H9 (cell line): ENCODE data around the gene NBEAL2. TPM values are rescaled to one million over a fixed set of nuclear protein-coding genes. Genes with fewer than 3 reads are reported as not detected.
"Not testable (repeated sequence)": the region's sequence is repeated elsewhere in the genome, so short reads cannot be mapped to it uniquely, and the experiment has no call there.

Experiments
- DNase-seq: peaks from one replicate; pipeline ENCODE4 v3.0.0-alpha.2; 2017
- H2AFZ ChIP-seq: one replicate; pipeline ENCODE4 v1.6.1; 2013; ENCODE audit warnings: mild to moderate bottlenecking, low read length, control low read depth, moderate library complexity
- H2AK5ac ChIP-seq: 2 replicates; pipeline ENCODE4 v1.6.1; 2013; ENCODE audit warnings: low read length, control low read depth, mixed read lengths; ENCODE audit not compliant: insufficient read length
- H2BK120ac ChIP-seq: one replicate; pipeline ENCODE4 v1.6.1; 2013; ENCODE audit warnings: low read depth, mild to moderate bottlenecking, low read length, control low read depth, inconsistent platforms; ENCODE audit not compliant: poor library complexity, severe bottlenecking
- H2BK12ac ChIP-seq: 2 replicates; pipeline ENCODE4 v1.6.1; 2013; ENCODE audit warnings: low read length, control low read depth, mixed read lengths, low read depth; ENCODE audit not compliant: insufficient read length
- H2BK15ac ChIP-seq: 2 replicates; pipeline ENCODE4 v1.6.1; 2013; ENCODE audit warnings: low read depth, low read length, control low read depth
- H2BK20ac ChIP-seq: one replicate; pipeline ENCODE4 v1.6.1; 2013; ENCODE audit warnings: low read depth, mild to moderate bottlenecking, low read length, control low read depth, inconsistent platforms; ENCODE audit not compliant: poor library complexity, severe bottlenecking
- H2BK5ac ChIP-seq: 2 replicates; pipeline ENCODE4 v1.6.1; 2013; ENCODE audit warnings: low read length, control low read depth, mixed read lengths; ENCODE audit not compliant: insufficient read length
- H3K14ac ChIP-seq: 2 replicates; pipeline ENCODE4 v1.6.1; 2013; ENCODE audit warnings: low read length, control low read depth; ENCODE audit not compliant: insufficient read depth
- H3K18ac ChIP-seq: 2 replicates; pipeline ENCODE4 v1.6.1; 2013; ENCODE audit warnings: low read depth, mild to moderate bottlenecking, mixed read lengths, low read length, control low read depth; ENCODE audit not compliant: insufficient read length
- H3K23ac ChIP-seq: 2 replicates; pipeline ENCODE4 v1.6.1; 2013; ENCODE audit warnings: low read length, control low read depth, mixed read lengths, low read depth; ENCODE audit not compliant: insufficient read length
- H3K23me2 ChIP-seq: 2 replicates; pipeline ENCODE4 v1.6.1; 2013; ENCODE audit warnings: low read depth, mild to moderate bottlenecking, mixed read lengths, low read length, control low read depth; ENCODE audit not compliant: insufficient read length, poor library complexity, severe bottlenecking
- H3K27ac ChIP-seq: 2 replicates; pipeline ENCODE4 v1.5.1; 2013; ENCODE audit warnings: low read length, control low read depth, mixed read lengths, low read depth; ENCODE audit not compliant: insufficient read length
- H3K27me3 ChIP-seq: 2 replicates; pipeline ENCODE4 v1.6.1; 2013; ENCODE audit warnings: low read length, control low read depth, inconsistent platforms; ENCODE audit not compliant: insufficient read depth
- H3K4ac ChIP-seq: 2 replicates; pipeline ENCODE4 v1.6.1; 2013; ENCODE audit warnings: low read depth, mild to moderate bottlenecking, control low read depth, inconsistent platforms, low read length, moderate library complexity
- H3K4me1 ChIP-seq: 2 replicates; pipeline ENCODE4 v1.6.1; 2013; ENCODE audit warnings: low read length, control low read depth, inconsistent platforms; ENCODE audit not compliant: insufficient read depth
- H3K4me2 ChIP-seq: 2 replicates; pipeline ENCODE4 v1.6.1; 2013; ENCODE audit warnings: low read length, control low read depth, mixed read lengths; ENCODE audit not compliant: insufficient read length, insufficient read depth
- H3K56ac ChIP-seq: 2 replicates; pipeline ENCODE4 v1.6.1; 2013; ENCODE audit warnings: low read depth, mild to moderate bottlenecking, mixed read lengths, low read length, control low read depth; ENCODE audit not compliant: insufficient read length
- H3K79me1 ChIP-seq: 2 replicates; pipeline ENCODE4 v1.6.1; 2013; ENCODE audit warnings: low read depth, mild to moderate bottlenecking, moderate library complexity, low read length, control low read depth, inconsistent platforms; ENCODE audit not compliant: insufficient read depth, poor library complexity, severe bottlenecking
- H3K79me2 ChIP-seq: 2 replicates; pipeline ENCODE4 v1.6.1; 2013; ENCODE audit warnings: low read length, control low read depth, inconsistent platforms; ENCODE audit not compliant: insufficient read depth
- H3K9ac ChIP-seq: 2 replicates; pipeline ENCODE4 v1.6.1; 2013; ENCODE audit warnings: low read length, control low read depth, mixed read lengths; ENCODE audit not compliant: insufficient read length; ENCODE audit errors: extremely low read depth
- H3K9me3 ChIP-seq: one replicate; pipeline ENCODE4 v1.6.1; 2013; ENCODE audit warnings: low read depth, low read length, inconsistent platforms; ENCODE audit not compliant: control insufficient read depth
- H3T11ph ChIP-seq: one replicate; pipeline ENCODE4 v1.6.1; 2013; ENCODE audit warnings: mild to moderate bottlenecking, low read length, control low read depth, inconsistent platforms
- H4K20me1 ChIP-seq: one replicate; pipeline ENCODE4 v1.6.1; 2013; ENCODE audit not compliant: control insufficient read depth, insufficient read length, insufficient read depth
- H4K5ac ChIP-seq: 2 replicates; pipeline ENCODE4 v1.6.1; 2013; ENCODE audit warnings: low read depth, mild to moderate bottlenecking, mixed read lengths, low read length, control low read depth; ENCODE audit not compliant: insufficient read length
- H4K8ac ChIP-seq: replicated peaks from 2 replicates; pipeline ENCODE4 v1.6.1; 2013; ENCODE audit warnings: low read length, control low read depth, mixed read lengths, low read depth; ENCODE audit not compliant: insufficient read length
- H4K91ac ChIP-seq: 2 replicates; pipeline ENCODE4 v1.6.1; 2013; ENCODE audit warnings: low read depth, mild to moderate bottlenecking, moderate library complexity, mixed read lengths, low read length, control low read depth; ENCODE audit not compliant: insufficient read length
- H3K27ac Mint-ChIP-seq, 3 experiments: 2 replicates in 2 of 3; 3 replicates in 1 of 3; pipeline ENCODE4 v1.8.0; 2020 to 2021; ENCODE audit warnings: mixed read lengths in 3 of 3, mild to moderate bottlenecking in 1 of 3, moderate library complexity in 1 of 3
- H3K27me3 Mint-ChIP-seq: 2 replicates; pipeline ENCODE4 v1.8.0; 2021; ENCODE audit warnings: low read depth, mild to moderate bottlenecking, moderate library complexity, mixed read lengths
- H3K36me3 Mint-ChIP-seq, 3 experiments: 2 replicates in 2 of 3; 3 replicates in 1 of 3; pipeline ENCODE4 v1.8.0; 2020 to 2021; ENCODE audit warnings: low read depth in 3 of 3, mixed read lengths in 3 of 3; ENCODE audit not compliant: insufficient read depth in 1 of 3
- H3K4me1 Mint-ChIP-seq, 2 experiments: 2 replicates each; pipeline ENCODE4 v1.8.0; 2020; ENCODE audit warnings: mixed read lengths in 2 of 2
- H3K4me3 Mint-ChIP-seq, 2 experiments: 2 replicates in 1 of 2; 3 replicates in 1 of 2; pipeline ENCODE4 v1.8.0; 2020 to 2021; ENCODE audit warnings: mild to moderate bottlenecking in 2 of 2, mixed read lengths in 2 of 2, moderate library complexity in 1 of 2
- H3K9me3 Mint-ChIP-seq, 2 experiments: 2 replicates in 1 of 2; 3 replicates in 1 of 2; pipeline ENCODE4 v1.8.0; 2020; ENCODE audit warnings: mild to moderate bottlenecking in 2 of 2, mixed read lengths in 2 of 2, moderate library complexity in 1 of 2
- CTCF ChIP-seq: fragments of 200-600 bp; sonication (generic); conservative IDR thresholded peaks from 3 replicates; pipeline ENCODE4 v1.8.0; 2021; ENCODE audit warnings: antibody characterized with exemption, mild to moderate bottlenecking
- WGBS: extraction: QIAGEN DNeasy Blood & Tissue Kit; methylation state at CpG from one replicate; pipeline ENCODE4 v1.1.7; 2013; ENCODE audit warnings: missing lambda C conversion rate, low lambda C conversion rate, mixed read lengths; ENCODE audit not compliant: insufficient read length; ENCODE audit errors: extremely low coverage; 5-methylcytosine and 5-hydroxymethylcytosine counted together
- total RNA-seq: library from RNA; stranded (reverse); gene quantifications from 2 replicates; pipeline ENCODE4 v1.2.1, GENCODE V29; 2021

NBEAL2 gene
- total RNA-seq, 1 experiment from 2014 or later: 52.1 TPM

GRCh38 chr3:47028667-47029066, 49.2 kb downstream of the NBEAL2 start:
- H2BK12ac ChIP-seq: no peak overlapping the region
- H2BK15ac ChIP-seq: no peak overlapping the region
- no peak overlapping the region for H2BK20ac ChIP-seq
- no peak overlapping the region for H2AFZ ChIP-seq
- no peak overlapping the region for H3K56ac ChIP-seq
- H3K79me2 ChIP-seq: no peaks in the 10 kb centered on the region
- no peak overlapping the region for H2BK5ac ChIP-seq
- H4K8ac ChIP-seq: no peak overlapping the region
- H3K9ac ChIP-seq: no peak overlapping the region
- TF ChIP-seq CTCF: no peak
- H2BK120ac ChIP-seq: no peak overlapping the region
- no peaks in the 10 kb centered on the region for H3K9me3 Mint-ChIP-seq
- H3K4me1 ChIP-seq: no peaks in the 10 kb centered on the region
- H3K27ac ChIP-seq: no peak overlapping the region
- H4K5ac ChIP-seq: no peak overlapping the region
- H3K18ac ChIP-seq: no peak overlapping the region
- H3K27me3 Mint-ChIP-seq: no peaks in the 10 kb centered on the region
- H3K23ac ChIP-seq: no peak overlapping the region
- H3K4me1 Mint-ChIP-seq: peaks cover 16 to 17% of the 10 kb centered on the region in 2 experiments
- DNase-seq: no peak
- H2AK5ac ChIP-seq: no peak overlapping the region
- H3K4me2 ChIP-seq: no peak overlapping the region
- no peak overlapping the region for H4K91ac ChIP-seq
- H3K14ac ChIP-seq: no peak overlapping the region
- no peak overlapping the region for H3K4ac ChIP-seq
- no peak overlapping the region for H3T11ph ChIP-seq
- no peak overlapping the region for H3K4me3 Mint-ChIP-seq
- H3K27ac Mint-ChIP-seq: no peak overlapping the region; a peak in 1 of 7 replicates
- no peaks in the 10 kb centered on the region for H4K20me1 ChIP-seq
- H3K36me3 Mint-ChIP-seq: peaks cover 2 to 22% (median 9%) of the 10 kb centered on the region in 3 experiments; a peak in 5 of 7 replicates
- WGBS: no CpG with 5 or more reads among the region's 1 CpG
- no peaks in the 10 kb centered on the region for H3K27me3 ChIP-seq
- no peaks in the 10 kb centered on the region for H3K79me1 ChIP-seq
- H3K23me2 ChIP-seq: no peaks in the 10 kb centered on the region
- H3K9me3 ChIP-seq: no peaks in the 10 kb centered on the region

- peak overlapping the region in 1 of 3 experiments; percentile 31; a peak in 2 of 7 replicates for H3K27ac Mint-ChIP-seq
- H3K9me3 Mint-ChIP-seq, H3K23me2 ChIP-seq, H3K4me1 ChIP-seq, H3K14ac ChIP-seq, H3K18ac ChIP-seq, H3K27ac ChIP-seq, H4K91ac ChIP-seq, H4K20me1 ChIP-seq, H3K4ac ChIP-seq, H2BK5ac ChIP-seq, H3K23ac ChIP-seq, H3T11ph ChIP-seq, H3K4me3 Mint-ChIP-seq, H3K9ac ChIP-seq, DNase-seq, H3K4me1 Mint-ChIP-seq, H2AK5ac ChIP-seq, H4K5ac ChIP-seq, H3K4me2 ChIP-seq, H3K27me3 Mint-ChIP-seq, H3K9me3 ChIP-seq, H3K27me3 ChIP-seq, H2BK120ac ChIP-seq, H2BK12ac ChIP-seq, H3K79me1 ChIP-seq, H2BK15ac ChIP-seq, H3K79me2 ChIP-seq, H2BK20ac ChIP-seq, H3K56ac ChIP-seq, H2AFZ ChIP-seq, H4K8ac ChIP-seq: not testable (repeated sequence)
- no CpG with 5 or more reads among the region's 4 CpGs for WGBS
- peaks cover 4 to 45% (median 25%) of the 10 kb centered on the region in 3 experiments; a peak in 6 of 7 replicates for H3K36me3 Mint-ChIP-seq
These were observed 51.6 kb downstream of the NBEAL2 start for GRCh38 chr3:47031041-47031440.
